HEK293T (cell line): ENCODE results near the gene TSEN2.

Source experiments
- BHLHE40 ChIP-seq: fragments of 450-650 bp; IDR thresholded peaks from 2 replicates; pipeline ENCODE4 v1.6.1; 2016; ENCODE audit warnings: mild to moderate bottlenecking, moderate library complexity, borderline replicate concordance
- SP1 ChIP-seq: fragments of 450-650 bp; IDR thresholded peaks from 2 replicates; pipeline ENCODE4 v1.6.1; 2017

DNA sequence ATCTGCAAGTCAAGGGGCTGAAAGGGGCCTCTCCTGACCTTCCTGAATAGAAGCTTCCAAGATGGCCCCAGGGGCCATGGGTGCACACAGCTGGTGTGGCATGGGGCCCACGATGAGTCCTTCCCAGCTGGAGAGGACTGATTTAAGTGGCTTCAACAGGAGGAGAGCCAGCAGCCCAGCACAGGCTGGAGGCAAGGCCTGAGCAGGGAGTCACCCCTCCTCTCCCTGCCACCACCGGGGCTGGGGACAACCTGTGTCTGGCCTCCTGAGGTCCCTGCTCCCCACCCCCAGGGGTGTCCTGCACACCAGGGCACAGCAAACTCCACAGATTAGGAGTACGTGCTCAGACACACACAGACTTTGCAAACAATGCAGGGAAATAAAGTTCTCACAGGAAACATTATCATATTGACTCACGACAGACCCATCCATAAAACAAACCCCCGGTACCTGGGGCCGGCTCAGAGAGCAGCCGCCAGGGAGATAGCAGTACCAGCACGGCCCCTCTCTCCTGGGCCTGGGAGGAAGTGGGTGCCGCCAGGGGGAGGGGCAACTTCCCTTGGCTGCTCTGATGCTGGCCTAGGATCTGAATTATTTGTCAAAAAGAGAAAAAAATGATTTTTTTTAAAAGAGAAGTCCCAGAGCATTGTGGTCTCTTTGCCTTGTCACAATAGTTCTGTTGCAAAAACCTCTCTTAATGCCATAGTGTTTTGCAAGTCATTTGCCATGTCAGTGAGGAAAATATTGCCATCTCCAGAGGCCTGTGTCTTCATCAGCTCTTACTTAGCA, 21.9 kb upstream of the TSEN2 start:
- TF ChIP-seq SP1 (no peak), BHLHE40 (no peak)
